H1 (cell line): ENCODE data around the gene SNHG17.
"Not testable (repeated sequence)": the region's sequence is repeated elsewhere in the genome, so short reads cannot be mapped to it uniquely, and the experiment has no call there.

ENCODE experiments used
- EZH2 ChIP-seq: fragments of 200-600 bp; sonication (generic); IDR thresholded peaks from 2 replicates; pipeline ENCODE4 v1.7.1; 2012; ENCODE audit warnings: low read depth, mild to moderate bottlenecking, moderate library complexity, low read length, inconsistent platforms; ENCODE audit not compliant: severe bottlenecking
- POLR2A ChIP-seq, 2 experiments: IDR thresholded peaks; 1 replicate in 1 of 2; 2 replicates in 1 of 2; pipeline ENCODE4 v1.6.1; 2011; ENCODE audit warnings: low read depth in 2 of 2, low read length in 2 of 2, mild to moderate bottlenecking in 2 of 2; ENCODE audit errors: control extremely low read depth in 1 of 2
- SIN3A ChIP-seq, 2 experiments: IDR thresholded peaks in 1 of 2; conservative IDR thresholded peaks in 1 of 2; 2 replicates each; pipeline ENCODE4 v1.6.1; 2011 to 2012; ENCODE audit warnings: low read length in 2 of 2, improper control_type of control experiment in 1 of 2, low read depth in 1 of 2, mild to moderate bottlenecking in 1 of 2
- YY1 ChIP-seq: IDR thresholded peaks from 2 replicates; pipeline ENCODE4 v1.6.1; 2011; ENCODE audit warnings: low read depth, mild to moderate bottlenecking, low read length
- ZNF274 ChIP-seq: IDR thresholded peaks from 2 replicates; pipeline ENCODE4 v1.7.0; 2012; ENCODE audit warnings: low read length, borderline replicate concordance; ENCODE audit errors: extremely low read depth
- TF ChIP-seq, protein P1 (sequence below): IDR thresholded peaks from 2 replicates; pipeline ENCODE4 v1.6.1; 2012; ENCODE audit warnings: low read length, inconsistent platforms
- TF ChIP-seq, protein P2 (sequence below), 3 experiments: IDR thresholded peaks; 1 replicate in 2 of 3; 2 replicates in 1 of 3; pipeline versions ENCODE4 v1.5.1 to v1.6.1; 2011; ENCODE audit warnings: low read length in 3 of 3, mild to moderate bottlenecking in 3 of 3, inconsistent platforms in 2 of 3, low read depth in 1 of 3, moderate library complexity in 1 of 3; ENCODE audit not compliant: insufficient read depth in 1 of 3; ENCODE audit errors: control extremely low read depth in 1 of 3

- not testable (repeated sequence) for TF ChIP-seq ZNF274; YY1; EZH2; POLR2A (IDR thresholded peaks at IDR 0.05; ENCODE audit: control extremely low read depth in 1 of 2, low read depth in 2 of 2, low read length in 2 of 2); SIN3A (conservative IDR thresholded peaks at IDR 0.05 in 1 of 2, IDR thresholded peaks at IDR 0.05 in 1 of 2; ENCODE audit: low read depth in 1 of 2, low read length in 2 of 2)
- TF ChIP-seq, protein P1, sequence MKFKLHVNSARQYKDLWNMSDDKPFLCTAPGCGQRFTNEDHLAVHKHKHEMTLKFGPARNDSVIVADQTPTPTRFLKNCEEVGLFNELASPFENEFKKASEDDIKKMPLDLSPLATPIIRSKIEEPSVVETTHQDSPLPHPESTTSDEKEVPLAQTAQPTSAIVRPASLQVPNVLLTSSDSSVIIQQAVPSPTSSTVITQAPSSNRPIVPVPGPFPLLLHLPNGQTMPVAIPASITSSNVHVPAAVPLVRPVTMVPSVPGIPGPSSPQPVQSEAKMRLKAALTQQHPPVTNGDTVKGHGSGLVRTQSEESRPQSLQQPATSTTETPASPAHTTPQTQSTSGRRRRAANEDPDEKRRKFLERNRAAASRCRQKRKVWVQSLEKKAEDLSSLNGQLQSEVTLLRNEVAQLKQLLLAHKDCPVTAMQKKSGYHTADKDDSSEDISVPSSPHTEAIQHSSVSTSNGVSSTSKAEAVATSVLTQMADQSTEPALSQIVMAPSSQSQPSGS, result not testable (repeated sequence)
- TF ChIP-seq, protein P2, sequence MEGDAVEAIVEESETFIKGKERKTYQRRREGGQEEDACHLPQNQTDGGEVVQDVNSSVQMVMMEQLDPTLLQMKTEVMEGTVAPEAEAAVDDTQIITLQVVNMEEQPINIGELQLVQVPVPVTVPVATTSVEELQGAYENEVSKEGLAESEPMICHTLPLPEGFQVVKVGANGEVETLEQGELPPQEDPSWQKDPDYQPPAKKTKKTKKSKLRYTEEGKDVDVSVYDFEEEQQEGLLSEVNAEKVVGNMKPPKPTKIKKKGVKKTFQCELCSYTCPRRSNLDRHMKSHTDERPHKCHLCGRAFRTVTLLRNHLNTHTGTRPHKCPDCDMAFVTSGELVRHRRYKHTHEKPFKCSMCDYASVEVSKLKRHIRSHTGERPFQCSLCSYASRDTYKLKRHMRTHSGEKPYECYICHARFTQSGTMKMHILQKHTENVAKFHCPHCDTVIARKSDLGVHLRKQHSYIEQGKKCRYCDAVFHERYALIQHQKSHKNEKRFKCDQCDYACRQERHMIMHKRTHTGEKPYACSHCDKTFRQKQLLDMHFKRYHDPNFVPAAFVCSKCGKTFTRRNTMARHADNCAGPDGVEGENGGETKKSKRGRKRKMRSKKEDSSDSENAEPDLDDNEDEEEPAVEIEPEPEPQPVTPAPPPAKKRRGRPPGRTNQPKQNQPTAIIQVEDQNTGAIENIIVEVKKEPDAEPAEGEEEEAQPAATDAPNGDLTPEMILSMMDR (IDR thresholded peaks at IDR 0.05; ENCODE audit: control extremely low read depth in 1 of 3, insufficient read depth in 1 of 3, low read depth in 1 of 3, low read length in 3 of 3), result not testable (repeated sequence)
Observed at GRCh38 chr20:38461167-38461566, 26.0 kb upstream of the SNHG17 start.
